ENCODE results near the gene TVP23A. TPM values are rescaled to one million over a fixed set of nuclear protein-coding genes. Genes with fewer than 3 reads are reported as not detected.
"Not testable (repeated sequence)": the region's sequence is repeated elsewhere in the genome, so short reads cannot be mapped to it uniquely, and the experiment has no call there.

The TVP23A gene
- total and polyA plus RNA-seq, 7 donors, result 0.01 to 0.13 (median 0.06) TPM; not detected in 3

- 73 to 86% (median 82%) methylated on average over 10 of the region's 10 CpGs for WGBS, 3 donors
- Histone ChIP-seq H3K4me3 (no peak overlapping the region), H3K36me3 (ENCODE audit: insufficient read depth in 1 of 2, low read depth in 1 of 2) (no peaks in the 10 kb centered on the region), H3K9me3 (no peaks in the 10 kb centered on the region), H3K4me1 (peaks cover 3% of the 10 kb centered on the region), H3K27ac (no peak overlapping the region), H3K27me3 (ENCODE audit: insufficient read depth in 3 of 3, low read length in 2 of 3) (no peaks in the 10 kb centered on the region)
- DNase-seq, result no peak
- no peak for ATAC-seq
- intact Hi-C loops (cut with DNase I), result loop anchor here in 1 of 2 donors (10.0 kb wide), 1 partner anchor 81 kb away; no protein-coding TSS in a partner anchor
- no peak for TF ChIP-seq CTCF (IDR thresholded peaks at IDR 0.05)
Measured at GRCh38 chr16:10834130-10834529, 15.5 kb upstream of the TVP23A start.

GRCh38 chr16:10833271-10833670 is 14.7 kb upstream of the TVP23A start:
- DNase-seq, result no peak
- intact Hi-C loops (cut with DNase I), result loop anchor here in 1 of 2 donors (10.0 kb wide), 1 partner anchor 82 kb away; no protein-coding TSS in a partner anchor
- Histone ChIP-seq H3K9me3 (no peaks in the 10 kb centered on the region), H3K4me3 (no peak overlapping the region), H3K36me3 (ENCODE audit: insufficient read depth in 1 of 2, low read depth in 1 of 2) (no peaks in the 10 kb centered on the region), H3K27me3 (ENCODE audit: insufficient read depth in 3 of 3, low read length in 2 of 3) (no peaks in the 10 kb centered on the region), H3K27ac (no peak overlapping the region), H3K4me1 (peaks cover 10% of the 10 kb centered on the region)
- no peak for ATAC-seq
- 91 to 93% (median 93%) methylated on average over 5 of the region's 5 CpGs for WGBS, 3 donors
- no peak for TF ChIP-seq CTCF (IDR thresholded peaks at IDR 0.05)

GRCh38 chr16:10831894-10832886 is 13.6 kb upstream of the TVP23A start:
- no peak for TF ChIP-seq CTCF (IDR thresholded peaks at IDR 0.05)
- no peak overlapping the region for H3K27ac ChIP-seq
- ATAC-seq (no peak), DNase-seq (no peak)
- peaks cover 20% of the 10 kb centered on the region for H3K4me1 ChIP-seq
- no peaks in the 10 kb centered on the region for H3K27me3 ChIP-seq (ENCODE audit: insufficient read depth in 3 of 3, low read length in 2 of 3)
- no peaks in the 10 kb centered on the region for H3K9me3 ChIP-seq
- whole genome bisulfite sequencing, 3 donors, result 68 to 84% (median 74%) methylated on average over 10 of the region's 10 CpGs
- no peak overlapping the region for H3K4me3 ChIP-seq
- intact Hi-C loops (cut with DNase I), result loop anchor here in 1 of 2 donors (10.0 kb wide), 1 partner anchor 83 kb away; no protein-coding TSS in a partner anchor
- H3K36me3 ChIP-seq (ENCODE audit: insufficient read depth in 1 of 2, low read depth in 1 of 2), result no peaks in the 10 kb centered on the region

- ATAC-seq; DNase-seq; H3K36me3 ChIP-seq (ENCODE audit: insufficient read depth in 1 of 2, low read depth in 1 of 2); H3K9me3 ChIP-seq; H3K4me3 ChIP-seq; H3K27me3 ChIP-seq (ENCODE audit: insufficient read depth in 3 of 3, low read length in 2 of 3): not testable (repeated sequence)
- intact Hi-C loops (cut with DNase I), result loop anchor here in 1 of 2 donors (10.0 kb wide), 1 partner anchor 85 kb away; no protein-coding TSS in a partner anchor
- Histone ChIP-seq H3K4me1 (peaks cover 20% of the 10 kb centered on the region), H3K27ac (peak overlapping the region; percentile 88)
Measured at GRCh38 chr16:10830240-10830639, 11.6 kb upstream of the TVP23A start.

- H3K27me3 ChIP-seq (ENCODE audit: insufficient read depth in 3 of 3, low read length in 2 of 3), result not testable (repeated sequence)
Measured at GRCh38 chr16:10829390-10830098, 10.9 kb upstream of the TVP23A start.

More at GRCh38 chr16:10829390-10830098, 10.9 kb upstream of the TVP23A start:
- not testable (repeated sequence) for H3K9me3 ChIP-seq; H3K36me3 ChIP-seq (ENCODE audit: insufficient read depth in 1 of 2, low read depth in 1 of 2); ATAC-seq; DNase-seq
- intact Hi-C loops (cut with DNase I), result loop anchor here (2.0 to 10.0 kb wide), 5 partner anchors 48 to 267 kb away; partner anchors contain the start of gene CIITA (in 1 of the 2)
- 44 to 55% (median 46%) methylated on average over 18 of the region's 18 CpGs for WGBS, 3 donors
- H3K4me3 ChIP-seq, result peak overlapping the region; percentile 32
- H3K4me1 ChIP-seq, result peaks cover 20% of the 10 kb centered on the region
- H3K27ac ChIP-seq, result peak overlapping the region; percentile 88
